K562 (cell line): ENCODE data around the gene KCNMB2. TPM values are rescaled to one million over a fixed set of nuclear protein-coding genes. Genes with fewer than 3 reads are reported as not detected.

Experiments used
- ATAC-seq: fragments of 200-7000 bp; cut with Tn5 transposase; 3 replicates; pipeline ENCODE4 v1.9.1; 2020; ENCODE audit warnings: moderate library complexity
- BruUV-seq: library from RNA; stranded (reverse); fragments of 400-500 nt; replicated peaks from 2 replicates; lab custom pipeline; 2021; lab: Mats Ljungman, UMichigan
- CTCF ChIA-PET: fragments of 300-600 bp; formaldehyde crosslinking; extraction: SDS; loops from one replicate; lab custom pipeline; 2021; ENCODE audit warnings: low intra/inter-chr PET ratio; lab: Yijun Ruan, JAX
- POLR2A ChIA-PET: fragments of 300-600, 350-650 bp; sonication (Branson Sonifier 250); formaldehyde crosslinking; extraction: SDS; loops from one replicate; lab custom pipeline; 2021; ENCODE audit warnings: antibody characterized with exemption, inconsistent platforms; lab: Yijun Ruan, JAX
- DNase-seq, 4 experiments: peaks; one replicate each; pipeline versions ENCODE4 v3.0.0 to v3.0.0-alpha.2; 2011 to 2018; ENCODE audit warnings: low spot score in 3 of 4, mixed read lengths in 3 of 4; ENCODE audit errors: extremely low read depth in 1 of 4
- FAIRE-seq: peaks from 2 replicates; lab custom pipeline; 2011; peaks lifted over from hg19 to GRCh38; lab: Jason Lieb, UNC
- H2AFZ ChIP-seq: 2 replicates; pipeline ENCODE4 v1.6.0; 2011; ENCODE audit warnings: low read depth, low read length, control low read depth, inconsistent platforms
- H3K27ac ChIP-seq: fragments of 200-600 bp; 3 replicates; pipeline ENCODE4 v1.8.0; 2011; ENCODE audit warnings: low read depth, mild to moderate bottlenecking, control low read depth, inconsistent platforms, low read length, moderate library complexity, mixed read lengths; ENCODE audit errors: extremely low read depth
- H3K27me3 ChIP-seq, 2 experiments: fragments of 300-600 bp in 1 of 2; 2 replicates in 1 of 2; 3 replicates in 1 of 2; pipeline versions ENCODE4 v1.6.0 to v1.8.0; 2011; ENCODE audit warnings: inconsistent platforms in 2 of 2, low read length in 2 of 2, mild to moderate bottlenecking in 1 of 2, mixed read lengths in 1 of 2, moderate library complexity in 1 of 2; ENCODE audit not compliant: control insufficient read depth in 2 of 2, insufficient read depth in 2 of 2
- H3K36me3 ChIP-seq: fragments of 300-600 bp; 3 replicates; pipeline ENCODE4 v1.8.0; 2011; ENCODE audit warnings: mild to moderate bottlenecking, low read length, inconsistent platforms; ENCODE audit not compliant: control insufficient read depth, insufficient read depth
- H3K4me1 ChIP-seq, 2 experiments: fragments of 200-600 bp in 1 of 2; replicated peaks in 1 of 2; 2 replicates in 1 of 2; 3 replicates in 1 of 2; pipeline versions ENCODE4 v1.5.1 to v1.8.0; 2011; ENCODE audit warnings: inconsistent platforms in 2 of 2, low read length in 2 of 2, mild to moderate bottlenecking in 1 of 2, mixed read lengths in 1 of 2, moderate library complexity in 1 of 2; ENCODE audit not compliant: control insufficient read depth in 2 of 2, insufficient read depth in 2 of 2
- H3K4me2 ChIP-seq: 2 replicates; pipeline ENCODE4 v1.6.1; 2011; ENCODE audit warnings: low read length, control low read depth, inconsistent platforms, mixed read lengths; ENCODE audit not compliant: insufficient read depth
- H3K4me3 ChIP-seq: fragments of 200-600 bp; sonication (generic), shearing (Covaris generic); 2 replicates; pipeline ENCODE4 v1.5.1; 2016; ENCODE audit warnings: control low read depth, inconsistent platforms
- H3K79me2 ChIP-seq: fragments of 200-600 bp; 3 replicates; pipeline ENCODE4 v1.8.0; 2011; ENCODE audit warnings: low read length, inconsistent platforms; ENCODE audit not compliant: control insufficient read depth, insufficient read depth
- H3K9ac ChIP-seq, 2 experiments: 2 replicates each; pipeline versions ENCODE4 v1.6.0 to v1.6.1; 2011; ENCODE audit warnings: low read depth in 2 of 2, low read length in 2 of 2, control low read depth in 1 of 2, inconsistent platforms in 1 of 2, mild to moderate bottlenecking in 1 of 2, mixed read lengths in 1 of 2; ENCODE audit not compliant: insufficient read depth in 1 of 2
- H3K9me1 ChIP-seq: one replicate; pipeline ENCODE4 v1.6.0; 2011; ENCODE audit warnings: inconsistent platforms, mild to moderate bottlenecking, low read length, moderate library complexity; ENCODE audit not compliant: control insufficient read depth, insufficient read depth
- H3K9me3 ChIP-seq: replicated peaks from 2 replicates; pipeline ENCODE4 v1.5.1; 2011; ENCODE audit warnings: low read depth, low read length, inconsistent platforms; ENCODE audit not compliant: control insufficient read depth, insufficient read depth
- H4K20me1 ChIP-seq: replicated peaks from 2 replicates; pipeline ENCODE4 v1.6.1; 2011; ENCODE audit warnings: low read length, inconsistent platforms, mixed read lengths; ENCODE audit not compliant: control insufficient read depth, insufficient read depth
- MTA3 ChIP-seq: fragments of 450-650 bp; formaldehyde crosslinking; IDR thresholded peaks from 2 replicates; pipeline ENCODE4 v1.6.1; 2017; ENCODE audit warnings: mild to moderate bottlenecking, borderline replicate concordance
- PHF20 ChIP-seq: fragments of 450-650 bp; IDR thresholded peaks from 2 replicates; pipeline ENCODE4 v1.6.1; 2018; ENCODE audit not compliant: partially characterized antibody
- ZNF3 ChIP-seq: fragments of 250-450 bp; sonication (Bioruptor Pico); IDR thresholded peaks from 2 replicates; pipeline ENCODE4 v1.5.0; 2021; ENCODE audit warnings: mild to moderate bottlenecking, moderate library complexity
- ZNF41 ChIP-seq: fragments of 250-450 bp; sonication (Bioruptor Pico); conservative IDR thresholded peaks from 2 replicates; pipeline ENCODE4 v1.4.0; 2020; ENCODE audit warnings: mild to moderate bottlenecking
- WGBS: fragments of 100-300 bp; shearing (Covaris generic); methylation state at CpG from one replicate; pipeline ENCODE4 v1.1.6; 2016; ENCODE audit warnings: low coverage, mixed read lengths; ENCODE audit not compliant: insufficient coverage; ENCODE audit errors: missing lambda C conversion rate; 5-methylcytosine and 5-hydroxymethylcytosine counted together
- in situ Hi-C: fragments of 300-500 bp; cut with MboI; formaldehyde crosslinking; loops from 4 replicates; pipeline ENCODE4 v1.15.0; 2018; ENCODE audit warnings: inconsistent platforms, mixed read lengths
- intact Hi-C: fragments of 100-400 bp; cut with micrococcal nuclease; formaldehyde crosslinking; loops from 2 replicates; pipeline ENCODE4 v1.14.2; 2022
- polyA plus RNA-seq, 8 experiments: library from polyadenylated mRNA; depleted of rRNA in 4 of 8; stranded (reverse) in 5 of 8; unstranded in 3 of 8; fragments of >200 nt; fragmentation: Nextera tagmentation in 2 of 8; fragmentation: Illumina TruSeq in 1 of 8; extraction: Ambion mirVana in 2 of 8; extraction: Trizol in 1 of 8; gene quantifications; 2 replicates each; pipeline versions ENCODE4 v1.2.1 to v1.2.3, GENCODE V29; 2011 to 2014; ENCODE audit warnings: inconsistent platforms in 1 of 8, missing spikeins in 1 of 8
- total RNA-seq, 7 experiments: library from RNA; depleted of rRNA in 6 of 7; stranded (reverse); fragments of >200 nt in 6 of 7; fragmentation: Illumina TruSeq in 2 of 7; extraction: Trizol in 2 of 7; gene quantifications; 2 replicates each; pipeline versions ENCODE4 v1.2.1 to v1.2.3, GENCODE V29; 2011 to 2021; ENCODE audit warnings: low replicate concordance in 1 of 7
- TF ChIP-seq, protein P1 (sequence below): fragments of 250-450 bp; sonication (Bioruptor Pico); IDR thresholded peaks from 2 replicates; pipeline ENCODE4 v1.4.0; 2020; ENCODE audit warnings: mild to moderate bottlenecking, moderate library complexity
- TF ChIP-seq, protein P2 (sequence below), 2 experiments: fragments of 450-650 bp in 1 of 2; IDR thresholded peaks; 2 replicates each; pipeline ENCODE4 v1.6.1; 2011 to 2017; ENCODE audit warnings: low read depth in 2 of 2, antibody characterized with exemption in 1 of 2, borderline replicate concordance in 1 of 2, low read length in 1 of 2, mild to moderate bottlenecking in 1 of 2, mixed read lengths in 1 of 2; ENCODE audit not compliant: control insufficient read depth in 1 of 2

Gene KCNMB2
- total and polyA plus RNA-seq, 9 of the 15 experiments (the other 6 are each of a cell fraction or from before 2014, with no cell fraction given) = 0.04 to 0.15 TPM; not detected in 7

DNA sequence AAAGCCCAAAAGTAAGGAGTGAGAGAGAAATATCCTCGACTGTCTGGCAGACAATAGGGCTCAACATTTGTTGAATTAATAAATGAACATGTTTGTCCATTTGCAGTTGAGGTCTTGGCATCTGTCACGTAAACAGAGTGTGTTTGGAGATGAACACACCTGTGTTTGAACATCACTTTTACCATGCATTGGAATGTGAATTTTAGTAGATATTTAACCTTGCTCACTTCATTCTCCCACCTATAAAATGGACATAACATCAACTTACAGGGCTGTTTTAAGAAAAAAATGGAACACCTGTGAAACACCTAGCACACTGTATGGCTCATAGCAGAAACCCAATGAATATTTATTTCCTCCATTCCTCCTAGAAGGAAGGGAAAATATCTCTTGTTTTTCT, 204.8 kb downstream of the KCNMB2 start:
- intact Hi-C loops = no loop called here
- no peak for FAIRE-seq
- Histone ChIP-seq H3K27me3 (no peaks in the 10 kb centered on the region; a peak in 1 of 5 replicates), H3K4me1 (no peaks in the 10 kb centered on the region), H3K9me3 (no peaks in the 10 kb centered on the region), H3K9ac (no peak overlapping the region), H3K36me3 (no peaks in the 10 kb centered on the region), H3K9me1 (no peaks in the 10 kb centered on the region), H3K4me2 (no peak overlapping the region), H4K20me1 (no peaks in the 10 kb centered on the region), H3K79me2 (no peaks in the 10 kb centered on the region), H2AFZ (no peak overlapping the region), H3K4me3 (no peak overlapping the region), H3K27ac (no peak overlapping the region)
- CTCF ChIA-PET = no interaction called here
- ATAC-seq = no peak
- in situ Hi-C loops = no loop called here
- POLR2A ChIA-PET = no interaction called here
- 3% methylated on average over 2 of the region's 2 CpGs for WGBS
- BruUV-seq = no TSS peak
- no peak for TF ChIP-seq MTA3
- no peak for TF ChIP-seq ZNF41 (CRISPR knock-in tag)
- no peak for TF ChIP-seq ZNF3 (CRISPR knock-in tag)
- no peak for TF ChIP-seq PHF20
- TF ChIP-seq, protein P1, sequence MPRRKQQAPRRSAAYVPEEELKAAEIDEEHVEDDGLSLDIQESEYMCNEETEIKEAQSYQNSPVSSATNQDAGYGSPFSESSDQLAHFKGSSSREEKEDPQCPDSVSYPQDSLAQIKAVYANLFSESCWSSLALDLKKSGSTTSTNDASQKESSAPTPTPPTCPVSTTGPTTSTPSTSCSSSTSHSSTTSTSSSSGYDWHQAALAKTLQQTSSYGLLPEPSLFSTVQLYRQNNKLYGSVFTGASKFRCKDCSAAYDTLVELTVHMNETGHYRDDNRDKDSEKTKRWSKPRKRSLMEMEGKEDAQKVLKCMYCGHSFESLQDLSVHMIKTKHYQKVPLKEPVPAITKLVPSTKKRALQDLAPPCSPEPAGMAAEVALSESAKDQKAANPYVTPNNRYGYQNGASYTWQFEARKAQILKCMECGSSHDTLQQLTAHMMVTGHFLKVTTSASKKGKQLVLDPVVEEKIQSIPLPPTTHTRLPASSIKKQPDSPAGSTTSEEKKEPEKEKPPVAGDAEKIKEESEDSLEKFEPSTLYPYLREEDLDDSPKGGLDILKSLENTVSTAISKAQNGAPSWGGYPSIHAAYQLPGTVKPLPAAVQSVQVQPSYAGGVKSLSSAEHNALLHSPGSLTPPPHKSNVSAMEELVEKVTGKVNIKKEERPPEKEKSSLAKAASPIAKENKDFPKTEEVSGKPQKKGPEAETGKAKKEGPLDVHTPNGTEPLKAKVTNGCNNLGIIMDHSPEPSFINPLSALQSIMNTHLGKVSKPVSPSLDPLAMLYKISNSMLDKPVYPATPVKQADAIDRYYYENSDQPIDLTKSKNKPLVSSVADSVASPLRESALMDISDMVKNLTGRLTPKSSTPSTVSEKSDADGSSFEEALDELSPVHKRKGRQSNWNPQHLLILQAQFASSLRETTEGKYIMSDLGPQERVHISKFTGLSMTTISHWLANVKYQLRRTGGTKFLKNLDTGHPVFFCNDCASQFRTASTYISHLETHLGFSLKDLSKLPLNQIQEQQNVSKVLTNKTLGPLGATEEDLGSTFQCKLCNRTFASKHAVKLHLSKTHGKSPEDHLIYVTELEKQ (CRISPR knock-in tag) = no peak
- TF ChIP-seq, protein P2, sequence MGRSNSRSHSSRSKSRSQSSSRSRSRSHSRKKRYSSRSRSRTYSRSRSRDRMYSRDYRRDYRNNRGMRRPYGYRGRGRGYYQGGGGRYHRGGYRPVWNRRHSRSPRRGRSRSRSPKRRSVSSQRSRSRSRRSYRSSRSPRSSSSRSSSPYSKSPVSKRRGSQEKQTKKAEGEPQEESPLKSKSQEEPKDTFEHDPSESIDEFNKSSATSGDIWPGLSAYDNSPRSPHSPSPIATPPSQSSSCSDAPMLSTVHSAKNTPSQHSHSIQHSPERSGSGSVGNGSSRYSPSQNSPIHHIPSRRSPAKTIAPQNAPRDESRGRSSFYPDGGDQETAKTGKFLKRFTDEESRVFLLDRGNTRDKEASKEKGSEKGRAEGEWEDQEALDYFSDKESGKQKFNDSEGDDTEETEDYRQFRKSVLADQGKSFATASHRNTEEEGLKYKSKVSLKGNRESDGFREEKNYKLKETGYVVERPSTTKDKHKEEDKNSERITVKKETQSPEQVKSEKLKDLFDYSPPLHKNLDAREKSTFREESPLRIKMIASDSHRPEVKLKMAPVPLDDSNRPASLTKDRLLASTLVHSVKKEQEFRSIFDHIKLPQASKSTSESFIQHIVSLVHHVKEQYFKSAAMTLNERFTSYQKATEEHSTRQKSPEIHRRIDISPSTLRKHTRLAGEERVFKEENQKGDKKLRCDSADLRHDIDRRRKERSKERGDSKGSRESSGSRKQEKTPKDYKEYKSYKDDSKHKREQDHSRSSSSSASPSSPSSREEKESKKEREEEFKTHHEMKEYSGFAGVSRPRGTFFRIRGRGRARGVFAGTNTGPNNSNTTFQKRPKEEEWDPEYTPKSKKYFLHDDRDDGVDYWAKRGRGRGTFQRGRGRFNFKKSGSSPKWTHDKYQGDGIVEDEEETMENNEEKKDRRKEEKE (IDR thresholded peaks at IDR 0.05; ENCODE audit: borderline replicate concordance in 1 of 2, control insufficient read depth in 1 of 2, low read depth in 2 of 2, low read length in 1 of 2) = no peak
- no peak for DNase-seq
